ENCODE measurements around the gene FBXO47.
"Not testable (repeated sequence)": the region's sequence is repeated elsewhere in the genome, so short reads cannot be mapped to it uniquely, and the experiment has no call there.

Gene FBXO47

DNA sequence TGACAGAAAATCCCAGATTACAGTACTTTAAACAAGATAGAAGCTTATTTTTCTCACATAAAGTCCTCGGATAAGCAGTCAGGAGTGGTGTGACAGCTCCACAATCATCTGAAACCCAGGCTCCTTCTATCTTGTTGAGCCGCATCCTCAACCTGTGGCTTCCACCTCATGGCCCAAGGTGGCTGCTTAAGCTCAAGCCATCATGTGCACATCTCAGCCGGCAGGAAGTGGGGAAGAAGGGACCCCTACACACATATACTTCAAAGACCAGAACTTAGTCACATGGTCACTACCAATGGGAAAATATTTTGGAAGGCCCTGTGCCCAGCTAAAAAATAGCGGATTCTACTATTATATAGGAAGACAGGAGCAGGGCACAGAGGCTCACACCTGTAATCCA lies 11.0 kb upstream of the FBXO47 start:
- no peak for DNase-seq

DNA sequence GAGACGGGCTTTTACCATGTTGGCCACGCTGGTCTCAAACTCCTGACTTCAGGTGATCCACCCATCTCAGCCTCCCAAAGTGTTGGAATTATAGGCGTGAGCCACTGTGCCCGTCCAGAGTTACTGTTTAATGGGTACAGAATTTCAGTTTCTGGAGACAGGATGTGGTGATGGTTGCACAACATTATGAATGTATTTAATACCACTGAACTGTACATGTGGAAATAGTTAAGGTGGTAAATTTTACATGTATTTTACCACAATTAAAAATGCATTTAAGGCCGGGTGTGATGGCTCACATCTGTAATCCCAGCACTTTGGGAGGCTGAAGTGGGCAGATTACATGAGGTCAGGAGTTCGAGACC lies 9.0 kb upstream of the FBXO47 start:
- not testable (repeated sequence) for DNase-seq

DNA sequence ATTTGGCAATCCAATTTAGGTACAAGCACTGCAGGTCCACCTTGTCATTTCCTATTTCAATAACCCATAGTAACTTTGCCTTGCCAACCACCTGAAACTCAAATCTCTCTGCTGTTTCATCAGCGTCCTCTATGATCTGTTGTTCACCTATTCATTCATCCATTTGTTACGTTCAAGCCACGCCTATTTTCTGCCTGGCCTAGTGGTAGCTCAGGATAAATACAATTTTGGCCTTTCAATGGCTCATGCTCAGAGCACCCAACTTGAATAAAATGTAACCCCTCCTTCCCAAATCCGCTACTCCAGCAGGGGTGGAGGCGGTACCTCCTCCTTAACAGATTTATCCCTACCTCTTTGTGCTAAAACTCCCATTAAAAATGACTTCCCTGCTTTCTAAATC lies 3.6 kb upstream of the FBXO47 start:
- DNase-seq: no peak

GRCh38 chr17:38970128-38970527 lies 2.9 kb upstream of the FBXO47 start:
- DNase-seq: no peak

DNA sequence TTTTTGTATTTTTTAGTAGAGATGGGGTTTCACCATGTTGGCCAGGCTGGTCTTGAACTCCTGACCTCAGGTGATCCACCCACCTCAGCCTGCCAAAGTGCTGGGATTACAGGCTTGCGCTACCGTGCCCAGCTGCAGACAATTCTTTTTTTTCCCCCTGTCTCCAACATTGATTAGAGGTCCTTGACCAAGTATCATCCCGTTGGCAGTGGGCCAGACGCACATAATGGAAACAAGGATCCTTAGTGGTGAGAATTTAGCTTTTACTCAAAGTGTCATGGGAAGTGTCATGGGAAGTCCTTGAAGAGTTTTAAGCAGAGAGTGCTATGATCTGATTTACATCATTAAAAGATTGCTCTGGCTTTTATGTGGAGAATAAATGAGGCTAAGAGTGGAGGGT lies 2.1 kb upstream of the FBXO47 start:
- no peak for DNase-seq

DNA sequence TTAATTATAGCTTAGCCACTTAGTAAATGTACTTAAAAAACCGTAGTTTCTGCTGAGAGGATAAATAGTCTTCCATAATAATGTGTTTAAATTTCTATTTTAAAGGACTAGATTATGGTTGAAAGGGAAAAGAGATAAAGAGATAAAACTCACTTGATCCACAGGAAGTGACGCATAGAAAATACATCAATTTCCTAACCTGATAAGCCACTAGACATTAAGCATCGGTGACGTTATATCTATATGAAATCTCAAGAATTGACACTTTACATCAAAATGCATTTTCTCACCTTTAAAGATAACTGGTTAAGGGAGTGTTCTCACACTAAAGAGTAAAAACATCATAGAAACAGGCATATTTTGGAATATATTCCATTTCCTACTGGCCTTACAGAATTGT lies 5.8 kb downstream of the FBXO47 start:
- DNase-seq: no peak

DNA sequence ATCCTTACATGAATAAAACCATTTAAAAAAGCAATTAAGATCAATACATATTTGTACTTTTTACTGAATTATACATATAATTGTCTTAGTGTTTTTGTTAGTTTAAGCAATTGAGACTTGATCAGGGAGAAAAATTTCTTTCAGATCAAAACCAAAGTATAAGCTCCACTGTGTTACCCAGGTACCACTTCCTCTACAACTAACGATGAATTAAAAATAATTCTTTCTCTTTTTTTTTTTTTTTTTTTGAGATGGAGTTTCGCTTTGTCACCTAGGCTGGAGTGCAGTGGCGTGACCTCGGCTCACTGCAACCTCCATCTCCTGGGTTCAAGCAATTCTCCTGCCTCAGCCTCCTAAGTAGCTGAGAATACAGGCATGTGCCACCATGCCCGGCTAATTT lies 6.8 kb downstream of the FBXO47 start:
- no peak for DNase-seq

DNA sequence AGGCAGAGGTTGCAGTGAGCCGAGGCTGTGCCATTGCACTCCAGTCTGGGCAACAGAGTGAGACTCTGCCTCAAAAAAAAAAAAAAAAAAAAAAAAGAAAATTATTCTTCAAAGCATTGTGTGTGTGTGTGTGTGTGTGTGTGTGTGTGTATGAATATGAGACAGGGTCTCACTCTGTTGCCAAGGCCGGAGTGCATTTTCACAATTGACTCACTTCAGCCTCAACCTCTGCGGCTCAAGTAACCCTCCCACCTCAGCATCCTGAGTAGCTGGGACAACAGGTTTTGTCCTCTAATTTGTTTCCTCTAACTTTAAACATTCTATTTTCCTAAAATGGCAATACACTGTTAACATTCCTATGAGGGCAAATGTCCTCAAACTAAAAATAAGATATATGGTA lies 7.7 kb downstream of the FBXO47 start:
- DNase-seq: no peak

DNA sequence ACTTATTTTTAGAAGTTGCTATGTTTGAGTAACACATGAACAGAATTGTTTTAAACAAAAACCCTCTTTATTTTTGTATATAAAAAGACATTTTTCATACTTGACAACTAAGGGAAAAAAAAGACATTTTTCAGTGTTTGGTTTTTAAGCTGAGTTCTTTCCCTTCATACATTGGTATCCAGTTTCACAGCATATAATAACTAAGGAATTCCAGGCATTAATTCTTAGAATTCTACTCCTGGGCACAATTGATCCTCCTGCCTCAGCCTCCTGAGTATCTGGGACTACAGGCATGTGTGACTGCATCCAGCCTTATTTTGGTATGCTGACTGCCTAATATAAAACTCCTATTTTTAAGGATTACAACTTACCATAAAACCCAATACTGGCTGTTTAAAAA lies 8.4 kb downstream of the FBXO47 start:
- DNase-seq: no peak

DNA sequence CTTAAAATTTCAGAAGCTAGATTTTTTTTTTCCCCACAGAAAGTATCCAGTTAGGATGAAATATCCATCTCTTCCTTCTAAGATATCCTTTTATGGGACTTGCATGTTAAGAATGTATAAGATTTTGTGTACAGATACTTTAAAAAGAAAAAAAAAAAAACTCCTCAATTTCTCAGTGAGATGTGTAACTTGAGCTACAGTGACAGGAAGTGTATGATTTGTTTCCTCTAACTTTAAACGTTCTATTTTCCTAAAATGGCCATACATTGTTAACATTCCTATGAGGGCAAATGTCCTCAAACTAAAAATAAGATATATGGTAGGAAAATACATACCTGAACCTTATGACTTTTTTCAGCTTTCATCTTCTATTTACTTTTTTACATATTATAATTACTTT lies 8.9 kb downstream of the FBXO47 start:
- no peak for DNase-seq

GRCh38 chr17:38953800-38954199 lies 13.4 kb downstream of the FBXO47 start:
- DNase-seq: not testable (repeated sequence)

DNA sequence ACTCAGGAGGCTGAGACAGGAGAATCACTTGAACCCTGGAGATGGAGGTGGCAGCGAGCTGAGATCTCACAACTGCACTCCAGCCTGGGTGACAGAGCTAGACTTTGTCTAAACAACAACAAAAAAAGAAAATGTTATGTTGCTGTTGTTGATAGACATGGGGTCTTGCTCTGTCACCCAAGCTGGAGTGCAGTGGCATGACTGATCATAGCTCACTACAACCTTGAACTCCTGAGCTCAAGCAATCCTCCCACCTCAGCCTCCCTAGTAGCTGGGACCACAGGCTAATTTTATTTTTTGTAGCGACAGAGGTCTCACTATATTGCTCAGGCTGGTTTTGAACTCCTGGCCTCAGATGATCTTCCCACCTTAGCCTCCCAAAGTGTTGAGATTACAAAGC lies 20.0 kb downstream of the FBXO47 start:
- DNase-seq: no peak

DNA sequence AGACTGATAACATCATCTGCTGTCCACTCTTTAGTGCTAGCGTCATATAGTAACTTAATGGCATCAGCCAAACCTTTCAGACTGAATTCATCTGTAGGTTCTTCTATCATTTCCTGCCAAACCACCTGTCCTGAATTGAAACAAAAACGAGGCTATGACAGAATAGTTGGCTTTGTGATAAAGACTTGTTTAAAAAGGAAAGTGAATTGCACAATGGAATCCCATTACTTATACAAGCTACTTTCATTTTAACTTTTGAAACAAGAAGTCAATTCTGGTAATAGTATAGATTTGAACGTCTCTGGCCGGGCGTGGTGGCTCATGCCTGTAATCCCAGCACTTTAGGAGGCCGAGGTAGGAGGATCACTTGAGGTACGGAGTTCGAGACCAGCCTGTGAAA lies 23.6 kb downstream of the FBXO47 start:
- DNase-seq: no peak

GRCh38 chr17:38942696-38943334 lies 24.4 kb downstream of the FBXO47 start:
- no peak for DNase-seq

- no peak for DNase-seq
Measured at GRCh38 chr17:38940404-38940803, 26.8 kb downstream of the FBXO47 start.

DNA sequence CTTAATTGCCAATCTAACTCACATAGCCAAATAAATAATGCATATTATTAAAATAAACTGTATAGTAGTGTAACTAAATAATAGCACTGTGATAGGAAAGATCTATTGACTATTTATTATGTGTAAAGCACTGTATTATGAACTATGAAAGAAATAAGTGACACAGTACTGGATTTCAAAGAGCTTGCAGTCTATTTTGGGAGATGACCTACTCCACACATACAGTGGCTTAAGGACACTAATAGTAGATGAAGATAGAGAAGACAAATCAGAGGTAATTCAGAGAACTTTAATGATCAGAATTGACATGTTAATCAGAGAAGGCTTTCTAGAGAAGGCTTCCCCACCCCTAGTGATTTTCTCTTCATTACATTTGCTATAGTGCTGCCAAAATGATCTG lies 27.2 kb downstream of the FBXO47 start:
- no peak for DNase-seq

GRCh38 chr17:38933962-38934361 lies 33.2 kb downstream of the FBXO47 start:
- DNase-seq: not testable (repeated sequence)

- DNase-seq: not testable (repeated sequence)
Measured at GRCh38 chr17:38930782-38931181, 36.4 kb downstream of the FBXO47 start.

- no peak for DNase-seq
Measured at GRCh38 chr17:38926293-38927070, 40.7 kb downstream of the FBXO47 start.

- DNase-seq: peak; percentile 78
Measured at GRCh38 chr17:38925263-38925995, 41.8 kb downstream of the FBXO47 start, which contains the start of gene LASP1NB. TSS of gene LASP1NB (plus strand) at chr17:38925614.

GRCh38 chr17:38922538-38923297 lies 44.5 kb downstream of the FBXO47 start:
- DNase-seq: peak; percentile 57

- DNase-seq: peak; percentile 57
Measured at GRCh38 chr17:38921756-38922411, 45.3 kb downstream of the FBXO47 start.
